Activated CD4-positive, alpha-beta T cell treated with anti-CD3 and anti-CD28 coated beads, Interleukin-2, Interleukin-6, amounts not matched to agents 100 ng/mL and 50 ng/mL, durations not matched to agents 16 hours and 8 hours (primary cell): Measurements from ENCODE around the gene INTS1.

ENCODE experiments used
- DNase-seq: peaks from one replicate; pipeline ENCODE4 v3.0.0-alpha.2; 2020

The INTS1 gene

DNA sequence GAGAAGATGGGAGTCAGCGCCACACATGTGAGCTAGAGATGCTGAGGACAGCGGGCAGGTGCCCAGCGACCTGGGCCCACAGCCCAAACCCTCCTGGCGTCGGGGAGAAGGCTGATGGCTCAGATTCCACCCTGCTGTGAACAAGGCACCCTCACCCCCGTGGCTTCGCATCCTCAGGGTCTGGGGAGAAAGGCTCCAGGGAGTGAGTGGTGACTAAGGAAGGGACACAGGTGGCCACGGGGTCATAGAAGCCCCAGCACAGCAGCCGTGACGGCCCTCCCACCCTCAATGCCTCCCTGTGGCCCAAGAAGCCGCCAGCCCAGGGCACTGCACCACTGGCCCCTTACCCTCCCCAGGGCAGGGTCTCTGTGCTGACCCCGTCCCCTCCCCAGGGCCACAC, 19.6 kb downstream of the INTS1 start:
- no peak for DNase-seq

DNA sequence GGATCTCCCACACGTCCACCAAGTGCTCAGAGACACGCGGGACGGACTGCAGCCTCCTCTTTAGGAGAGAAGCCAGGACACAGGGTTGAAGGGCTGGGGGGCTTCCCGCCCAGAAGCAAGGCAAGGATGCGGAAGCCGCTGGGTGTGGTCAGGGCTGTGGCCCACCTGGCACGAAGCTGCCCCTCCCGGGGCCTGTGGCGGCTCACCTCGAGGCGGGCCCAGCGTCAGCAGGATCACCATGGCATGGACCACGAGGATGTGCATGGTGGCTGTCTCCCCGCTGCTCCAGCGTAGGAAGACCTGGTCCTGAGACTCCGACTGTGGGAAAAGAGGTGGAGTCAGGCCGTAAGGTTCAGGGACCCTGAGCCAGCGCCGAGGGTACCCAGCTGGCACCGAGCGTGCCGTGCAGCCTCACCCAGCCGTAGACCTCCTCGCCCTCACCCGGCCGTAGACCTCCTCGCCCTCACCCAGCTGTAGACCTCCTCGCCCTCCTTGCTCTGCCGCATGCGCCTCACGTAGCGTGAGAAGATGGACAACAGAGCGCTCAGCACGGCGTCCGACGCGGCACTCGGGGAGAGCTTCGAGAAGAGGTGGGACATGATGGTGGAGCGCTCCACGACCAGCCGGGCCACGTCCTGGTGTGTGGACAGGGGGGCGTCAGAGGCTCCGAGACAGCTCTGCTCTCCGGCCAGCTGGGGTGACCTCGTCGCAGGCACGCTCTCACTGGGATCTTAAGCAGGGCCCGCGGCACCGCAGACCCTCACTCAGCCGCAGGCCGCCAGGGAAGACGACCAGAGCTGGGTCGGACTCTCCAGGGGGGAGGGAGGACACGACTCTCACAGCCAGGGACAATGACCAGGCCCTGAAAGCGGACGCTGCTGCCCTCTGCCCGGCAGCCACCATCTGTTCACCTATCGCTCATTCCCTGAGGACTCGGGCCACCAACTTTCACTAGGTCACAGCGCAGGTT, 20.4 kb downstream of the INTS1 start:
- no peak for DNase-seq

DNA sequence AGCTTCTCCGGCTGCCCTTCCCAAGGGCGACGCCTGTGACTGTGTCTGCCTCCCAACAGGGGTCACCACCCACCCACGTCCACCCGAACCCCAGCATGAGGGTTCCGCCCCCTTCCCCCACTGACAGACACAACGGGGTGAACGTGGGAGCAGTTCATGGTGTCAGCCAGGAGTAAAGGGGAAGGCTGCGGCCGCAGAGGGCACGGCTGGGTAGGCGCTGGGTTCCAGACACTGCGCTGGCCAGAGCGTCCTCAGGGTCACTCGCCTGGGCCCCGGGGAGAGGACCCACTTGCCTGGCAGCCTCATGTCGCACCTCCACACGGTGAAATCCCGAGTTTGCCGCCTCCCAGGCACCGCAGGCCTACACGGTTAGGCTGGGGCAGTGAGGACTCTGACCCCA, 21.1 kb downstream of the INTS1 start:
- DNase-seq, result no peak

DNA sequence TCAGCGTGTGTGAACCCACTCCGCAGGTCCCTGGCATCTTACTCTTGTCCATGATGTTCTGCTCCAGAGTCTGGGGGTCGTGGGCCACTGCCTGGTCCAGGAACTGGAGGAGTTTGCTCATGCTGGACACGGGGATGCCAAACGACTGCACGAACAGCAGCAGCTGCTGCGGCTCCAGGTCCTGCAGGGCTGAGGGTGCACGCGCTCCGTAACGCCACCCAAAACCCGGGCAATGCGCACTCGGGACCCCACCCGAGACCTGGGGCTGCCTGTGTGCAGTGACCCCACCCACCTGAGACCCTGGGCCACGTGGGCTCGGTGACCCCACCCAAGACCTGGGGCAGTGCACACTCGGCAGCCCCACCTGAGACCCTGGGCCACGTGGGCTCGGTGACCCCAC, 22.9 kb downstream of the INTS1 start:
- no peak for DNase-seq

DNA sequence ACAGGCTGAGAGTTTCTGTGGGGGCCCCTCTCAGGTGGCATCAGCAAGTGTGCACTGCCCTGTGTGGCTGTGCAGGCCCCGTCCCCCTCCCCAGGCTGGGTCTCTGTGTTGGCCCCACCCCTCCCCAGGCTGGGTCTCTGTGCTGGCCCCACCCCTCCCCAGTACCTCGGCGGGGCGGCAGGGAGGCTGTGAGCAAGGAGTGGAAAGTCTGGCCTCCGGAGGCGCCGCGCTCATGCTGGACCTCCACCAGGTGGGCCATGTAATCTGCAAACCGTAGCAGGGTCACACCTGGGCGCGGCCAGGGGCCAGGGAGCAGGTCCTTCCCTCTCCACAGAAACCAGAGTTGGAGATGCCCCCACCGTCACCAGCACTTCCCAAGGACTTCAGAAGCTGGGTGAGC, 23.5 kb downstream of the INTS1 start:
- no peak for DNase-seq

DNA sequence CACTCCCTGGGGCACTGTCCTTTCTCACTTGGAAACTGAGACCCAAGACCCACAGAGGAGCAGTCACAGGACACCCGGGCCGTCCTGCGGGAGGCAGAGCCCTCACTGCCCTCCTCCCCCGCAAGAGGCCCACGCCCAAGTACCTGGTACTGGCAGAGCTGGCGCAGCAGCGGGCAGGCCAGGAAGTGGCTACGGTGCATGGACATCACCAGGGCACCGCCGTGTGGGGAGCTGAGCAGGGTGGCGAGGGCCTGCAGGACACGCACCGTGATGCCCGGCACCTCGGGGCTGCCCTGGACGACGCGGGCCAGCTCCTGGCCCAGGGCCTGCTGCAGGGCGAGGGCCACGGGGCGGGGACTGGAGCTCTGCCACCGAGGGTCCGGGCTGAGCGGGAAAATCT, 24.9 kb downstream of the INTS1 start:
- DNase-seq, result no peak

DNA sequence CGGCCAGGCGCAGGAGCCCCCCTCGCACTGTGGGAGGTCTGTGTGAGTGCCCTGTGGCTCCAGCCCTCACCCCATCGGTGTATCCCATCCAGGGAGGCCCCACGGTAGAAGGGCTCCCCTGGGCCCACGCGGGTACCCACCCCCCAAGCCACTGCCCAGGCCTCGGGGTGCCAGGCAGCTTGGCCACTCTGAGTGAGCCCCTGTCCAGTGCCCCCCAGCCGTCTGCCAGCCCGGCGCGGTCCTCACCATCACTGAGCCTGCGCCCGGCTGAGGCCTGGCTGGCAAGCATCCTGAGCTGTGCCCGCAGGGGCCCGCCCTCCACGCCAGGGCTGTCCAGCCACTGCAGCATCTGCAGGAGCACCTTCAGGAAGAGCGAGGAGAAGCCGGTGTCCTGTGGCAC, 25.7 kb downstream of the INTS1 start:
- DNase-seq, result no peak

DNA sequence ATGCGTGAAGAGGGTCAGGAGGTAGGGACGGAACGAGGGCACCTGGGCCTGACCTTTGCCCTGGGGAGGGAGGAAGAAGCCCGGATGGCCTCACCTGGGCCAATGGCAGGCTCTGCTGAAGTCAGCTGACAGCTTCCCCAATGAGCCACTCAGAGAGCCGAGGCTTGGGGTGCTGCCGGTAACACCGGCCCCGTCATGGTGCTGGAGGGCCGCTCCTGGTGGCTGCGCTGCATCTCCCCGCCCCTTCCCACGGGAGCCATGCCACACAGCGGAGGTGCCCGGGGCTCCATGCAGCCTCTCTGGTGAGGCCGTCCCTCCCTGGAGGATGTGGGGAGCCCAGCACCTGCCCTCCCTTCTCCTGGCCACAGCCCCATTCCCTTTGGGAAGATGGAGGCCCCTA, 27.3 kb downstream of the INTS1 start:
- no peak for DNase-seq

DNA sequence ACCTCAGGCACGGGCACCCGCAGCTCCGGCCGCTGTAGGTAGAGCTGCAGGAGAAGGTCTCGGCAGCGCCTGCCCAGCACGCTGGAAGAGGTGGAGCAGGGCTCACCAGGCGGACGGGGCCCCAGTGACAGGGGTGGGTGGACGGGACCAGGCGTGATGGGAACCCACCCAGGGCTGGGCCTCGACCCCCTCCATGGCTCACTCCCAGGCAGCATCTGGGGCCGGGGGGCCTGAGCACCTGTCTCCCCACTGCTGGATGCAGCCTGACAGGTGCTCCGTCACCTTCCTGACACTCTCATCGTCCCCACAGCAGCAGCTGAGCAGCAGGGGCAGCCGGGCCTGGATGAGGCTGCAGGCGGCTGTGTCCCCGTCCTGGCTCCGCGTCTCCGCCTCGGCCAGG, 28.2 kb downstream of the INTS1 start:
- DNase-seq, result no peak

DNA sequence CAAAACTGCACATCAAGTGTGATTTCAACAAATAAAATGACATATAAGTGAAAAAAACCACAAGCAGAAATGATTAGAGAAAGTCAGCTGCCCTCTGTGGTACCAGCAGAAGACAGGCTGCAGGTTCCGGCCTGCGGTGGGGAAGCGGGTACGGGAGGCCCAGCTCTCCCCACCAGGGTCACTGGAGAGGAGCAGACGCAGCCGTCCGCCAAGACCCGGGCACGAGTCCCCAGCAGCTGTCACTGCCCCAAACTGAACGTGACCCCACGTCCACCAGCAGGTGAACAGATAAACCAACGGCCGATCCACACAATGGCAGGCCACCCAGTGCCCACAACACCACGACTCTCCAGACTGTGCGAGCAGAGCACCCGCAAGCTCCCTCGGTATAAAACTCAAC, 28.8 kb downstream of the INTS1 start:
- no peak for DNase-seq

DNA sequence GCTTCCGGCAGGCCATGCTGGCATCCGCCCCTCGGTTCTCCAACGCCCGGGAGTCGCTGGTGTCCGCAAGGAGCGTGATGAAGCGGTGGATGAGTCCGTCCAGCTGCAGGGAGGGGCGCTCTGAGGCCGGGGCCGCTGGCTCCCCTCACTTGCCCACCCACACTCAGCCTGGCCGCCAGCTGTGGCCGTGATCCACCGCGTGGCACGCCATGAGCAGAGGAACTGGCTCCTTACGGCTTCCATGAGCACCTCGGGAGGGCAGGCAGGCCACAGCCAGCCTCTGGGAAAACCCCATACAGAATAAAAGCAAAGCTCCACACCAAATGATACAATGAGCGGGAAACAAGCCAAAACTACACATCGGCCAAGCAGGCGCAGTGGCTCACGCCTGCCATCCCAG, 29.5 kb downstream of the INTS1 start:
- DNase-seq, result no peak

DNA sequence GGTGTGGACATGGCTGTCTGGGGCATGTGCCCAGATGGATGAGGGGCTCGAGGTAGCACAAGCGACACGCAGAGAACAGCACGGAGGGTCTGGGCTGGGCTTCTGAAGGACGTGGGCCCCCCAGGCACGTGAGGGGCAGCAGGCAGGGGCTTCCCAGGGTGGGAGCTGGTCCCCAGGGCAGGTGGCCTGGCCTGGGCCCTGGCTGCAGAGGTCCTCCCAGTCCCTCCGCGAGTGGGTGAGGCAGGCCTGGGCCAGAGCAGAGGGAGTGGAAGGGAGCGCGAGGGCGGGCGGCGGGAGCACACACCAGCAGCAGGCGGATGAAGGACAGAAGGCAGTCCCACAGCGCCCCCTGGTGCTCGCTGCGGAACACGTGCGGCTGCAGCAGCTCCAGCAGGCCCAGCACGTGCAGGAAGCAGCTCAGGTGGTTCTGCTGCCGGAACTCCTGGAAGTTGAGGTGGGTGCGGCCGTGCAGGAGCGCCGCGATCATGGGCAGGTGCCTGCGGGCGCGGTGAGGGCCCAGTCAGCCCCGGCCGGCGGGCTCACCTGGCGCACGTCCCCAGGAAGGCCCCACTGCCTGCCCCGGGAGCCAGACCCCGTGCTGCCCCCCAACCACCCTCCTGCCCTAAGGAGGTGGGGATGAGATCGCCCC, 30.2 kb downstream of the INTS1 start:
- DNase-seq, result peak; percentile 91

DNA sequence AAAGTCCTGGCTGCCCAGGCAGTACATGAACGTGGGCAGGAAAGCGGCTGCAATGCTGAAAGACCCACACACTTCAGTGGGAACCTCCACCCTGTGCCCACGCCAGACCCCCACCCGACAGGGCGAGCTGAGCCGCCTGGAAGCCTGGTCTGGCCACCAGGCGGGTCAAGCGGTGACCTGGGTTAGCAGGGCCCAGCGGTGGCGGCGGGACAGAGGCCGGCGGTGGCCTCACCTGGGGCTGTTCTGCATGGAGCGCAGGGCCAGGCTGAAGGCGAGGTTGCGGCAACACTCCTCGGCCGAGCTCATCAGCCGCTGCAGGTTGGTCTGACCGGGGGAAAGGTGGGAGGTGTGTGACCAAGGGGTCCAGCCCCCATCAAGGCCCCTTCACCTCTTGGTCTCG, 33.3 kb downstream of the INTS1 start:
- DNase-seq, result no peak

DNA sequence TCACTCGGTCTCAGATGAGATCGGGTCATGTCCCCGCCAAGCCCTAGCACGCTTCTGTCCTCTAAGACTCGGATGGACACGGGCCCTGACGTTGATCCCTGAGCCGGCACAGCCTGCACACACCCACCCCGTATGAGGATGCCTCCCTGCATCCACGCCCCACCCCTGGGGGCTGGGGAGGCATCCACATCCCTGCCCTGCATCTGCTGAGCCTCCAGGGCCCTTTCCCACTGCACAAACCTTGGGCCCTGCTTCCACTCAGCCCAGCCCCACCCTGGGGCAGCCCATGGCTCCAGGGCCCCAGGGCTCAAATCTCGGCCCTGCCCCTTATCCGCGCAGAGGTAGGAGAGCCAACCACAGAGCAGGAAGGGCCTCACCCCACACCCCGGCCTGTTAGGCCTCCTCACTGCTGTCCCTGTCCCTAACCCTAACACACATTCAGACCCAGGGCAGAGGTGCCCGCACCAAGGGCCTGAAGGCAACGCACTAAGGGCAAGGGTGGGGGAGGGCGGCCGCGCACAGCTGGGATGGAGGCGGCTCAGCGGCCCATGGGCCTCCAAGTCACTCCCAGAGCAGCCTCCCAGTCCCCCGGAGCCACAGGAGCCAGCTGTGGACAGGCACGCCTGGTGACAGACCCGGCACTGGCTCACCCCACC, 35.4 kb downstream of the INTS1 start:
- DNase-seq, result no peak

DNA sequence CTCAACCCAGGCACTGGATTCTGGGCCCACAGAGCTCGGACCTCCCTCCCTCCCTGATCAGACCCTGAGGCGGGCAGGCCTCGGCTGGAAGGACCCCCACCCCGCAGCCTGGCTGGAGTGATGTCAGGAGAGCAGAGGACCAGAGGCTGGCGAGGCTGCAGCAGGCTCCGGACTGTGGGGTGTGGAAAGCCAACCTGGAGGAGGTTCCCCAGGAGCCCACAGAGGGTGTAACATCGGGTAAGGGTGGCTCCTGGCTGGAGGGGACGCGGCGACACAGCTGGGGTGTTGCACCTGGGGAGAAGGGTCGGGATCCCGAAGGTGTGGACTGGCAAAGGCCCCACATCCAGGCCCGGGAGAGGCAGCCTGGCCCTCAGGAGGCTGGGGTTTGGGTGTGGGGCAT, 36.0 kb downstream of the INTS1 start:
- no peak for DNase-seq

DNA sequence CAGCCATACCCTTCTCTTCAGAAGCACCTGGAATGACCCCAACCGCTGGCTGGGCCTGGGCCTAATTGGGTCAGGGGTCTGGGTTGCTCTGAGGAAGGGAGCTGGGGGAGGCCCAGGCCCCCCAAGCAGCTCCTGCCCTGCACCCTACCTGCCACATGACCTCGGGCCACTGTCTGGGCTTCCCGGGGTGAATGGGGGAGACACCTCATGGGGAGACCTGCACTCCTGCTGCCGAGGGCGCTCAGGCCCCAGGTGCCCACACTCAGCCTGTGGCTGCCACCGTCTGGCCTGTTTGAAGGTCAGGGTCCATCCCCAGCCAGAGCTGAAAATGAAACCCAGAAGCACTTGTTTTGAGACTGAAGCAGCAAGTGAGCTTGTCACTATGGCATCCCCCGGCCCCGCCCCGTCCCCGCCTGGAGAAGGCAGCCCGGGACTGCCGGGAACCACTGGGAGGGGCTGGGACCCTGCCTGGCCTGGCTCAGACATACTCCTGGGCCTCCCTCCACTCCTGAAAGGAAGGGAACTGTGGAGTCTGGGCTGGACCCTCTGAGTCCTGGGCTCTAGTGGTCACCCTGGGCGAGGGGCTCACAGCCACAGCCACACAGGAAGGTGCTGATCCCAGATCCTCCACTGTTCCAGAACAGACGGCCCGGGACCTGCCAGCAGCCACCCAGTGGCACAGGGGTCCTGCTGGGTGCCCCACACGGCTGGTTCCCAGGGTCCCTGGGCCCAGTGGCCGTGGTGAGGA, 37.5 kb downstream of the INTS1 start:
- no peak for DNase-seq

DNA sequence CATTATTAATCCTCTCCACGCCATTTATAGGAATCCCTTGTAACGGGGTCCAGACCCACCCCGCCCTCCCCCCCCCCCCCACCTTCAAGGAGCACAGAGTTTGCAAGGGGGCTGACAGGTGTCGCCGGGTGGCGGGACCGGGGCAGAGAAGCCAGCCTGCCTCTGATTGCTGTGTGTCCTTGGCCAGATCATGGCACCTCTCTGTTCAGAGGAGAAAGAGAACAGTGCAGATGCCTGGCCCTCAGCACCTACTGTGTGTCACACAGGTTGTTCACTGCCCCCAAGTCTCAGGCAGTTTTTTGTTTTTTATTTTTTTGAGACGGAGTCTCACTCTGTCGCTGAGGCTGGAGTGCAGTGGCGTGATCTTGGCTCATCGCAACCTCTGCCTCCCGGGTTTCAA, 39.5 kb downstream of the INTS1 start:
- DNase-seq, result no peak

DNA sequence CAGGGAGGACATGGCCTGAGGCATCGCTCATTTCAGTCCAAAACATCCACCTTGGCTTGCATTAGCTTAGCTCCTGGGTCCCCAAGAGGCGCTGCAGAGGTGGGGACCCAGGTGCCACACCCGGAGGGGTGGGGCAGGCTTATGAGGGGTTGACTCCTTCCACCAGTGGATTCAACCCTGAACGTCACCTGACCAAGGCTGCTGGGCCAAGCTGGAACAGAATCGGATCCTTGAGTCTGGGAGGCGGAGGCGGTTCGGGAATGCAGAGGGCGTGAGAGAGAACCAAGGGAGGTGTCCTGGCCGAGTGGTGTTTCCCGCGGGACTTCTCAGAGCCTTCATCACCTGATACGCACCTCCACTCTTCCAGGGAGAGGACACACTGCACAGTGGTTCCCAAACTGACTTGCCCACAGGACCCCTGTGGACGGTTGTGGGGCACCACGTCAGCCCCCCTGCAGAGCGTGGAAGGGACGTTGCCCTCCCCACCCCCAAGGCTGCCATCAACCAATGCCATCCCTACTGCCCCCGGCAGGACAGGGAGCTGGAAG, 40.4 kb downstream of the INTS1 start:
- DNase-seq, result no peak

DNA sequence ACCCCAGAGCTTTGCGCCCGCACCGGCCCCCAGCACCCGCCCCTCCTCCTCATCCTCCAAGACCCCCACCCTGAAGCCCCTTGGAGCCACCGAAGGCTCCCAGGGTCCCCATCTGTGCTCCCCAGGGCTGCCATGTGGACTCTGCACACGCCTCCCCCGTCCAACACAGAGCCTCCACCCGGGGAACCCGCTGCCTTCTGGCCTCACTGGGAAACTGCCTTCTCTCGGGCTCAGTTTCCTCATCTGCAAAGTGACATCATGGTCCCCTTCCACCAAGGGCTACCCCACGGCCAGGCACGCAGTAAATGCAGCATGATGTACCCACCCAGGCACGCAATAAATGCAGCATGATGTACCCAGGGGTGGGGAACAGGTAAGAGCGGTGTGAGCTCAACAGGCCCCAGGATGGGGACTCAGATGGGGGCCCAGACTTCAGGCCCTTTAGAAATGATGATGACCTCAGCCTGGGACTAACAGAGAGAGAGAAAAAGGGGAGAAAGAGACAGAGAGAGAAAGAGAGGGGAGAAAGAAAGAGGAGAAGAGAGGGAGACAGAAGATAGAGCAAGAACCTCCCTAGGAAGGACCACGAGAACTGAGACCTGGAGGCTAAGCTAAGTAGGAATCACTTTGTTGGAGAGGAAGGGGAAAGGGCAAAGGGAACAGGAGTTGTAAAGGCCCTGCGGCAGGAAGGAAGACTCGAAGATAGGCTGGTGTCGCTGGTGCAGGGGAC, 42.4 kb downstream of the INTS1 start:
- DNase-seq, result no peak

DNA sequence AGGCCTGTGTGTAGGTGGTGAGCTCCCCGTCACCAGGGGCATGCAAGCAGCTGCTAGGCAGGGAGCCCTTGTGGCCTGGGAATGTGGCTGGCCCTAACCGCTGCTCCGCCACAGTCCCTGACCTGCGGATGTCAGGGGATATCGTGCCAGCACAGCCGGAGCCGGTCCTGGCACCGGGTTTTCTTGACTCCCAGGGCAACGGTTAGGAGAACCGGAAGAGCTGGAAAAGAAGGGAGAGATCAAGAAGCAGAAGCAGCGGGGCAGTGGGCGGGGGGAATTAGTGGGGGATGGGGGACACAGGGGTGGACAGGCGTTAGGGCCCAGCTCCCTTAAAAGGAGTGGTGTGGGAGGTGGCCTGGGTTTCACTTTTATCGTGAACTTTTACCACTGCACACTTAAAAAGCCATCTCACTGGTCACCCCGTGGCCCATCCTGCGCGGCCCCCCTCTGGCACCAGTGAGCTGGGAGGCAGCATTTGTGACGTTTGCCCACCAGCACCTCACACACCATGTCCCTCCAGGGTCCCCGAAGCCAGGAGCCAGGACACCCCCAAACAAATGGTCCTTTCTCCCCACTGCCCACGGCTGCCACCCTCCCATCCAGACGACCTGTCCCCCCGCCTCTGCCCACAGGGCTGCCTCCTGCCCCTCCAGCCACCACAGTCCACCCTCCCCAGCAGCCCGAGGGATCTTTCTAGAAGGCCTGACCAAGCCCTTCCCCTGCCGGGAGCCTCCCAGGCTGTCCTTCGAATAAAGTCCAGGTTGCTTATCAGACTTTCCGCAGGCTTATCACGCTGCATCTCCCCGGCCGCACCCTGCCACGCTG, 43.2 kb downstream of the INTS1 start:
- no peak for DNase-seq
